ENCODE results near the gene CHMP2B. TPM values are rescaled to one million over a fixed set of nuclear protein-coding genes. Genes with fewer than 3 reads are reported as not detected.

Gene CHMP2B
- total and polyA plus RNA-seq, 9 of the 15 experiments (the other 6 are each of a cell fraction or from before 2014, with no cell fraction given): 7.4 to 17.7 (median 10.6) TPM

GRCh38 chr3:87269723-87270122 lies 42.6 kb downstream of the CHMP2B start:
- TF ChIP-seq HDAC6 (IDR thresholded peaks at IDR 0.05; ENCODE audit: low read depth, low read length): no peak
- TF ChIP-seq, protein P1, sequence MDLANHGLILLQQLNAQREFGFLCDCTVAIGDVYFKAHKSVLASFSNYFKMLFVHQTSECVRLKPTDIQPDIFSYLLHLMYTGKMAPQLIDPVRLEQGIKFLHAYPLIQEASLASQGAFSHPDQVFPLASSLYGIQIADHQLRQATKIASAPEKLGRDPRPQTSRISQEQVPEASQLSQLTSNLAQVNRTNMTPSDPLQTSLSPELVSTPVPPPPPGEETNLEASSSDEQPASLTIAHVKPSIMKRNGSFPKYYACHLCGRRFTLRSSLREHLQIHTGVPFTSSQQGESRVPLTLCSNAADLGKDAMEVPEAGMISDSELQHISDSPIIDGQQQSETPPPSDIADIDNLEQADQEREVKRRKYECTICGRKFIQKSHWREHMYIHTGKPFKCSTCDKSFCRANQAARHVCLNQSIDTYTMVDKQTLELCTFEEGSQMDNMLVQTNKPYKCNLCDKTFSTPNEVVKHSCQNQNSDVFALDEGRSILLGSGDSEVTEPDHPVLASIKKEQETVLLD (IDR thresholded peaks at IDR 0.05): no peak
- TF ChIP-seq ZNF507 (tag; conservative IDR thresholded peaks at IDR 0.05): no peak
- no peak for TF ChIP-seq ILF3 (IDR thresholded peaks at IDR 0.05; ENCODE audit: borderline replicate concordance)
- no peak for TF ChIP-seq MXD1 (CRISPR knock-in tag; IDR thresholded peaks at IDR 0.05; ENCODE audit: borderline replicate concordance, poor library complexity, severe bottlenecking)
- no peak for TF ChIP-seq E2F8 (IDR thresholded peaks at IDR 0.05; ENCODE audit: low read depth, partially characterized antibody)
- no peak for TF ChIP-seq HSF4 (CRISPR knock-in tag; IDR thresholded peaks at IDR 0.05; ENCODE audit: borderline replicate concordance)
- no peaks in the 10 kb centered on the region for H3K9me3 ChIP-seq (replicated peaks; ENCODE audit: control insufficient read depth, insufficient read depth, low read depth, low read length)
- no peak overlapping the region for H3K4me3 ChIP-seq
- ATAC-seq: no peak
- H4K20me1 ChIP-seq (replicated peaks; ENCODE audit: control insufficient read depth, insufficient read depth, low read length): no peaks in the 10 kb centered on the region
- ChIA-PET POLR2A (interaction anchor here (1.2 kb wide), 1 partner anchor 18 kb away, joined by 4 read pairs; no protein-coding TSS in a partner anchor), CTCF (ENCODE audit: low intra/inter-chr PET ratio) (interaction anchor here (0.6 kb wide), 1 partner anchor 49 kb away, joined by 4 read pairs; no protein-coding TSS in a partner anchor)
- H3K4me1 ChIP-seq (replicated peaks in 1 of 2; ENCODE audit: control insufficient read depth in 2 of 2, insufficient read depth in 2 of 2, low read length in 2 of 2): no peaks in the 10 kb centered on the region
- no peak overlapping the region for H3K27ac ChIP-seq (ENCODE audit: extremely low read depth, low read depth, low read length)
- no peak overlapping the region for H2AFZ ChIP-seq (ENCODE audit: low read depth, low read length)
- no peaks in the 10 kb centered on the region for H3K79me2 ChIP-seq (ENCODE audit: control insufficient read depth, insufficient read depth, low read length)
- no peak for FAIRE-seq
- H3K4me2 ChIP-seq (ENCODE audit: insufficient read depth, low read length): no peak overlapping the region
- in situ Hi-C loops (cut with MboI) (no loop called here), intact Hi-C loops (cut with micrococcal nuclease) (no loop called here)
- H3K9ac ChIP-seq (ENCODE audit: insufficient read depth in 1 of 2, low read depth in 2 of 2, low read length in 2 of 2): no peak overlapping the region
- no peak for DNase-seq (ENCODE audit: extremely low read depth in 1 of 4, low spot score in 3 of 4)
- no peaks in the 10 kb centered on the region for H3K9me1 ChIP-seq (ENCODE audit: control insufficient read depth, insufficient read depth, low read length)
- H3K36me3 ChIP-seq (ENCODE audit: control insufficient read depth, insufficient read depth, low read length): no peaks in the 10 kb centered on the region
- BruUV-seq (replicated peaks): no TSS peak
- no peaks in the 10 kb centered on the region for H3K27me3 ChIP-seq (ENCODE audit: control insufficient read depth in 2 of 2, insufficient read depth in 2 of 2, low read length in 2 of 2)

All from K562 (cell line).